Measurements from ENCODE around the gene KCTD21.

- no peak for TF ChIP-seq TCF12 (IDR thresholded peaks at IDR 0.05; ENCODE audit: low read depth, low read length)
- no peak for TF ChIP-seq CTCF (IDR thresholded peaks at IDR 0.05 in 2 of 3, conservative IDR thresholded peaks at IDR 0.05 in 1 of 3; ENCODE audit: control insufficient read depth in 2 of 3, extremely low read depth in 1 of 3, insufficient read depth in 1 of 3, low read depth in 3 of 3, low read length in 3 of 3)
- TF ChIP-seq JUNB (IDR thresholded peaks at IDR 0.05): no peak
- TF ChIP-seq CREM (IDR thresholded peaks at IDR 0.05; ENCODE audit: low read depth): no peak
- no peak for TF ChIP-seq HCFC1 (IDR thresholded peaks at IDR 0.05; ENCODE audit: low read length)
- no peak for TF ChIP-seq CHD2 (IDR thresholded peaks at IDR 0.05; ENCODE audit: borderline replicate concordance, low read depth, low read length)
- TF ChIP-seq CEBPB (IDR thresholded peaks at IDR 0.05; ENCODE audit: borderline replicate concordance in 1 of 2, low read depth in 2 of 2, low read length in 2 of 2): no peak
- TF ChIP-seq SKIL (IDR thresholded peaks at IDR 0.05; ENCODE audit: low read depth, poor library complexity, severe bottlenecking): no peak
- no peak for TF ChIP-seq TAF1 (IDR thresholded peaks at IDR 0.05; ENCODE audit: borderline replicate concordance, low read depth, low read length)
- no peak for TF ChIP-seq EP300 (IDR thresholded peaks at IDR 0.05; ENCODE audit: borderline replicate concordance in 1 of 2, control insufficient read depth in 1 of 2, low read depth in 2 of 2, low read length in 2 of 2)
- TF ChIP-seq CHD4 (IDR thresholded peaks at IDR 0.05): no peak
- TF ChIP-seq RFX5 (IDR thresholded peaks at IDR 0.05; ENCODE audit: low read depth, low read length): no peak
- no peak for TF ChIP-seq POLR2A (IDR thresholded peaks at IDR 0.05; ENCODE audit: low read depth, low read length)
- no peak for TF ChIP-seq CUX1 (IDR thresholded peaks at IDR 0.05; ENCODE audit: insufficient replicate concordance, low read depth, low read length)
Measured at GRCh38 chr11:78224906-78225420, 36.5 kb upstream of the KCTD21 start.

Data from GM12878 (cell line).